Glomerular visceral epithelial cell (primary cell): ENCODE measurements around the gene CTDSP1.

Experiments used
- DNase-seq: peaks from one replicate; pipeline ENCODE4 v3.0.0-alpha.2; 2016; ENCODE audit errors: extremely low spot score

CTDSP1 gene

GRCh38 chr2:218422403-218423086, 22.9 kb downstream of the CTDSP1 start:
- no peak for DNase-seq

DNA sequence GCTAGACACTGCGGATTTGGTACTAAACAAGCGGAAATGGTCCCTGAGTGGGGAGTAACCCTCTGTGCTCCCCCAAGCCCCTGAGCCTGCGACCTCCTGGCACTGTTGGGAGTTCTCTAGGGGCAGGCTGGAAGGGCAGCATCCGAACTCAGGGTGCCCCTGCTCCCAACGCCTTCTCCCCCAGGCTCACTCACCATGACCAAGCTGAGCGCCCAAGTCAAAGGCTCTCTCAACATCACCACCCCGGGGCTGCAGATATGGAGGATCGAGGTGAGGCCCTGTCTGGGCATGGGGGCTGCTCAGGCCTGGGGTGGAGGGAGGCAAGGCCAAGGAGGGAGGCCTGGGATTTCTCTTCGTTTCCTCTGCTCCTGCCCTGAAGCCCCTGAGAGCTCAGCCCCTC, 23.9 kb downstream of the CTDSP1 start:
- no peak for DNase-seq

- DNase-seq = no peak
Measured at GRCh38 chr2:218425531-218425930, 25.9 kb downstream of the CTDSP1 start.

- DNase-seq = no peak
Measured at GRCh38 chr2:218427741-218428140, 28.1 kb downstream of the CTDSP1 start.

- no peak for DNase-seq
Measured at GRCh38 chr2:218428846-218429558, 29.3 kb downstream of the CTDSP1 start.

GRCh38 chr2:218429911-218430692, 30.4 kb downstream of the CTDSP1 start:
- DNase-seq = no peak

DNA sequence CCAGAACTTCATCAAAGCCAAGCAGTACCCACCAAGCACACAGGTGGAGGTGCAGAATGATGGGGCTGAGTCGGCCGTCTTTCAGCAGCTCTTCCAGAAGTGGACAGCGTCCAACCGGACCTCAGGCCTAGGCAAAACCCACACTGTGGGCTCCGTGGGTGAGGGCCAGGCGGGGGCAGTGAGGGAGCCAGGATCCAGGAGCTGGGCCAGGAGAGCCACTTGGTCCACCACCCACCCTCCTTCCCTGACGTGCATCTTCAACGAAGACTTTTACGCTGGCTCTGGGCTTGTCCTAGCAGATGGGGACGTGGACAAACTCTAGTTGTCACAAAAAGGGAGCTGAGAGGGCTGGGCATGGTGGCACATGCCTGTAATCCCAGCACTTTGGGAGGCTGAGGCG, 31.1 kb downstream of the CTDSP1 start:
- no peak for DNase-seq

DNA sequence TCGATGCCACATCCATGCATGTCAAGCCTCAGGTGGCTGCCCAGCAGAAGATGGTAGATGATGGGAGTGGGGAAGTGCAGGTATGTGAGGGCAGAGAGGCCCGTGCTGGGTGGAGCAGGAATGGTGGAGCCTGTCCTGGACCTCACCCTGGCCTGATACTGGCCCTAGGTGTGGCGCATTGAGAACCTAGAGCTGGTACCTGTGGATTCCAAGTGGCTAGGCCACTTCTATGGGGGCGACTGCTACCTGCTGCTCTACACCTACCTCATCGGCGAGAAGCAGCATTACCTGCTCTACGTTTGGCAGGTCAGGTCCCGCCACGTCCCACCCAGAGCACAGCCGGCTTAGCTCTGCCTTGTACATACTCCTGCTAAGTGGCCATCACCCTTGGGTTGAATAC, 32.2 kb downstream of the CTDSP1 start:
- DNase-seq = no peak

DNA sequence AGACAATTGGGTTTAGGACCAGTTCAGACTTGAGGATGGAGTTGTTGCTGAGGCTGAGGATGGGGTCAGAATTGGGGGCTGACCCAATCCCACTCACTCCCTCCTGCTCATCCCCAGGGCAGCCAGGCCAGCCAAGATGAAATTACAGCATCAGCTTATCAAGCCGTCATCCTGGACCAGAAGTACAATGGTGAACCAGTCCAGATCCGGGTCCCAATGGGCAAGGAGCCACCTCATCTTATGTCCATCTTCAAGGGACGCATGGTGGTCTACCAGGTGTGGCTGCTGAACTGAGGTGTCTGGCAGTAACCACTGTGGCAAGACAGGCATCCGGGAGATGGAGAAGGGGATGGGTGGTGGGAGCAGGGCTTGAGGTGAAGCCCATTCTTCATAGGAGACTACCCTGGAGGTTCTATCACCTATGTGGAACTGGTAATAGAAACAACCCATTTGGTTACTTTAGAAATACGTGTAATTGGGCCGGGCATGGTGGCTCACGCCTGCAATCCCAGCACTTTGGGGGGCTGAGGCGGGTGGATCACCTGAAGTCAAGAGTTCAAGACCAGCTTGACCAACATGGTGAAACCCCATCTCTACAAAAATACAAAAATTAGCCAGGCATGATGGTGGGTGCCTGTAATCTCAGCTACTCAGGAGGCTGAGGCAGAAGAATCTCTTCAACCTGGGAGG, 33.2 kb downstream of the CTDSP1 start:
- no peak for DNase-seq

DNA sequence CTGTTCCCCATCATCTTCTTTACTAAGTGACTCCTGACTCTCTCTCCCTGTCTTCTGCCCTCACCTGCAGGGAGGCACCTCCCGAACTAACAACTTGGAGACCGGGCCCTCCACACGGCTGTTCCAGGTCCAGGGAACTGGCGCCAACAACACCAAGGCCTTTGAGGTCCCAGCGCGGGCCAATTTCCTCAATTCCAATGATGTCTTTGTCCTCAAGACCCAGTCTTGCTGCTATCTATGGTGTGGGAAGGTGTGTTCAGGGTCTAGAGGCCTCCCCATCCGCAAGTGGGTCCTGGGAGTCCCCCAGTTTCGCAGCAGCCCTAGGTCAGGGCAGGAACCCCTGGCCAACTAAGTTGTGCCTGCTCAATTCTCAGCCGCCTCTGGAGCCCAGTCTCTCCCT, 34.8 kb downstream of the CTDSP1 start:
- DNase-seq = no peak

GRCh38 chr2:218435003-218435982, 35.6 kb downstream of the CTDSP1 start:
- no peak for DNase-seq

GRCh38 chr2:218436992-218437391, 37.3 kb downstream of the CTDSP1 start:
- no peak for DNase-seq

GRCh38 chr2:218437969-218438368, 38.3 kb downstream of the CTDSP1 start:
- no peak for DNase-seq

DNA sequence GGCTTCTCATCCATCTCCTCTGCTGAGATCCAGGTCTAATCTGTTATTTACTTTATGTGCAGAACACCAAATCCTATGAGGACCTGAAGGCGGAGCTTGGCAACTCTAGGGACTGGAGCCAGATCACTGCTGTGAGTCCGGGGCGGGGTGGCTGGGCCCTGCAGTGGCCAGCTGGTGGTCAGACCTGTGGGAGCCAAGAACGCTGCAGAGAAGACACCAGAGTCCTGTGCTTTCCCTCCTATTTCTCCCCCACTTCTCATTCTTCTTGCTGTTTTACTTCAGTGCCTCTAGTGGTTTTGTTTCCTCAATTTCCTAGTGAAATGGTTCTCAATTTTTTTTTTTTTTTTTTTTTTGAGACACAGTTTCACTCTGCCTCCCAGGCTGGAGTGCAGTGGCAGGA, 38.9 kb downstream of the CTDSP1 start:
- DNase-seq = no peak

- DNase-seq = no peak
Measured at GRCh38 chr2:218444692-218445357, 45.2 kb downstream of the CTDSP1 start.

- DNase-seq = no peak
Measured at GRCh38 chr2:218445602-218446001, 45.9 kb downstream of the CTDSP1 start.

- DNase-seq = no peak
Measured at GRCh38 chr2:218446547-218446946, 46.9 kb downstream of the CTDSP1 start.

DNA sequence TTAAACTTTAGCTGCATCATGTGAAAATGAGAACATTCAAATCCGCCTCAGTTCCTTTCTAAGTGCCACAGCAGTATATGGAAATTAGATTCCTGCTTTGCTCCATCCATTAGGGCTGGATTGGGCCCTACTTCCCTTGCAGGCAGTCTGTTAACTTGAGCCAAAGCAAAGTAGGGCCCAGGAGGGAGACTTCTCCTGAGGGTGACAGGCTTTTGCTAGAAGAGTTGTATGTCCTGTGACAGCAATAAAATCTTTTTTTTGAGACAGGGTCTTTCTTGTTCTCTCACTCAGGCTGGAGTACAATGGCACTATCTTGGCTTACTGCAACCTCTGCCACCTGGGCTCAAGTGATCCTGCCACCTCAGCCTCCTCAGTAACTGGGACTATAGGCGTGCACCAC, 47.4 kb downstream of the CTDSP1 start:
- DNase-seq = no peak

DNA sequence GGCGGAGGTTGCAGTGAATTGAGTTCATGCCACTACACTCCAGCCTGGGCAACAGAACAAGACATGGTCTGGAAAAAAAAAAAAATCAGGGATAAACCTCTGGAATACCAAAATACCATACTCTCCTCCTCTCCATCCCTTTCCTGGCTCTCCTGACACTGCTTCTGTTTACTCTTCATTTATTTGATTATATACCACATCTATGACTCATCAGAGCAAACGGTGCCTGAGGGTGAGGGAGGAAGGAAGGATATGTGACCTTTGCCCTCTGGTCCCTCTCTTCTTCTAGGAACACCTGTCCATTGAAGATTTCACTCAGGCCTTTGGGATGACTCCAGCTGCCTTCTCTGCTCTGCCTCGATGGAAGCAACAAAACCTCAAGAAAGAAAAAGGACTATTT, 49.3 kb downstream of the CTDSP1 start:
- DNase-seq = no peak

- no peak for DNase-seq
Measured at GRCh38 chr2:218452079-218452478, 52.4 kb downstream of the CTDSP1 start.
